Activated CD4-positive, alpha-beta T cell treated with anti-CD3 and anti-CD28 coated beads for 24 hours (primary cell): ENCODE measurements around the gene ELF1.

Source experiments
- DNase-seq, 2 donors: peaks; one replicate each; pipeline ENCODE4 v3.0.0-alpha.2; 2020; ENCODE audit warnings: low read depth in 2 of 2

ELF1 gene

GRCh38 chr13:41019011-41019487, at the start of gene ELF1:
TSS of gene ELF1 (minus strand) at chr13:41019316. CDS start at chr13:40982054, 37,262 bp downstream.
- peak; percentile 19 for DNase-seq

- DNase-seq: no peak
Observed at GRCh38 chr13:41065078-41065477, 46.0 kb upstream of the ELF1 start.

- DNase-seq: no peak
Observed at GRCh38 chr13:41064493-41064892, 45.4 kb upstream of the ELF1 start.

GRCh38 chr13:41061914-41062837, 43.1 kb upstream of the ELF1 start:
- no peak for DNase-seq

- peak; percentile 85 to 87 for DNase-seq
Observed at GRCh38 chr13:41061075-41061913, 42.2 kb upstream of the ELF1 start, which contains the start of gene WBP4. TSS of gene WBP4 (plus strand) at chr13:41061509. CDS start at chr13:41061674, 165 bp downstream.

- DNase-seq: peak; percentile 77 to 82
Observed at GRCh38 chr13:41060724-41061074, 41.6 kb upstream of the ELF1 start.

- peak; percentile 64 to 68 for DNase-seq
Observed at GRCh38 chr13:41060082-41060723, 41.1 kb upstream of the ELF1 start.

- no peak for DNase-seq
Observed at GRCh38 chr13:41059456-41060081, 40.5 kb upstream of the ELF1 start.

GRCh38 chr13:41058295-41059070, 39.4 kb upstream of the ELF1 start:
- DNase-seq: no peak

- DNase-seq: no peak
Observed at GRCh38 chr13:41056826-41057711, 38.0 kb upstream of the ELF1 start.

- DNase-seq: no peak
Observed at GRCh38 chr13:41056194-41056593, 37.1 kb upstream of the ELF1 start.

- no peak for DNase-seq
Observed at GRCh38 chr13:41054919-41055619, 36.0 kb upstream of the ELF1 start.

- DNase-seq: peak in 1 of 2 donors; percentile 26
Observed at GRCh38 chr13:41054212-41054877, 35.2 kb upstream of the ELF1 start.

GRCh38 chr13:41053384-41053826, 34.3 kb upstream of the ELF1 start:
- DNase-seq: no peak

GRCh38 chr13:41052441-41052840, 33.3 kb upstream of the ELF1 start:
- DNase-seq: no peak

- DNase-seq: no peak
Observed at GRCh38 chr13:41049480-41050440, 30.6 kb upstream of the ELF1 start.

GRCh38 chr13:41048640-41049039, 29.5 kb upstream of the ELF1 start:
- DNase-seq: no peak
